ENCODE measurements around the gene EOMES.
"Not testable (repeated sequence)": the region's sequence is repeated elsewhere in the genome, so short reads cannot be mapped to it uniquely, and the experiment has no call there.

The EOMES gene

DNA sequence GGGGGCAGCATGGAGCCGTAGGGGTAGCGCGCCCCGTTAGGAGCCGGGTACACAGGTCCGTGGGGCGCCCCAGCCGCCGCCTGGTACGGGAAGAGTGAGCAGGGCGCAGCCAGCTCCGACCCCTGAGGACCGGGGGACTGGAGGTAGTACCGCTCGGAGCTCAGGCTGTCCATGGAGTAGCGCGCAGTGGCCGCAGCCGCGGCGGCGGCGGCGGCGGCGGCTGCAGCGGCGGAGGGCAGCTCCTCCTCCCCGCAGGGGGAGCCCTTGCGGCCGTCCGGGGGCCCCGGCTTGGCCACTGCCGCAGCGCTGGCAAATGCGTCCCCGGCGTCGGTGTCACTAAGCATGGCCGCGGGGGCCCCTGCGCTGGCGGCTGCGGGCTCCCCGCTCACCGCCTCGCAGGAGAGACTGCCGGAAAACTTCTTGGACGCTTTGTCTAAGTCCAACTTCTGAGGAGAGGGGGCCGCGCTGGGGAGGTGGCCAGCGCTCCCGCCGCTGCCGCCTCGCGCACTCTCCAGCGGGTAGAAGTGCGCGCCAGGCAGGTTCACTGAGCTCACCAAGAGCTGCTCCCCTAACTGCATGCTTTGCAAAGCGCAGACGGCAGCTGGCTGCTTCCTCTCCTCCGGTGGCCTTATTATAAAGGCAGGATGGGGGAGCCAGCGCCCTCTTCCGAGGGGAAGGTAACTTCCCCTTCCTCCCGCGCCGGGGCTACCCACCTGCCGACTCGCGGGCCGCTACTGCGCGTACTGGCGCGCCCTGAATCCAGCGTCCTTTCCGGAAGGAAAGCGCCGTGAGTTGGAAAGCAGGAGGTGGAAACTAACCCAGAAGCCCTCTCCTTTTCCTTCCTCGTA lies at the start of gene EOMES:
Gene EOMES, minus strand, starts transcription at position 607 of the 848 bp plus-strand sequence. Its CDS starts 29 bp downstream, at position 578.
- H3K27ac ChIP-seq (ENCODE audit: low read depth, low read length) = peak within 1 kb of the TSS; percentile 56
- peaks cover 64% of the 10 kb centered on the region for H3K4me1 ChIP-seq (ENCODE audit: control insufficient read depth, insufficient read depth, low read length)
- peak within 1 kb of the TSS; percentile 54 for H3K4me3 ChIP-seq (ENCODE audit: low read depth, low read length)
- H3K27me3 ChIP-seq (ENCODE audit: control insufficient read depth, insufficient read depth, low read length) = peaks cover 100% of the 10 kb centered on the region
- H3K9ac ChIP-seq (ENCODE audit: low read depth, low read length) = no peak within 1 kb of the TSS
- H3K36me3 ChIP-seq (ENCODE audit: control insufficient read depth, insufficient read depth, low read length) = no peaks in the 10 kb centered on the region
- H3K9me3 ChIP-seq (ENCODE audit: control insufficient read depth, insufficient read depth, low read length) = no peaks in the 10 kb centered on the region

DNA sequence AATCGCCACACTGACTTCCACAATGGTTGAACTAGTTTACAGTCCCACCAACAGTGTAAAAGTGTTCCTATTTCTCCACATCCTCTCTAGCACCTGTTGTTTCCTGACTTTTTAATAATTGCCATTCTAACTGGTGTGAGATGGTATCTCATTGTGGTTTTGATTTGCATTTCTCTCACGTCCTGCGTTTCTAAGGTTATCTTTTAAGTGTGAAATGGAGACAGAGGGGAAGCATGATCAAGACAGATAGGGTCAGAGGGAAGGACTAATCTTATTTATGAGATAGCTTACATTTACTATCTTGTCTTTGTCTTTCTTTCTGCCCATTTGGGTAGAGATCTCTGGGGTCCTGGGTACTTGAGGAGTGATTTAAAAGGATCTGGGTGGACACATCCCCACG lies 48.3 kb upstream of the EOMES start:
- not testable (repeated sequence) for H3K27ac ChIP-seq (ENCODE audit: low read depth, low read length); H3K36me3 ChIP-seq (ENCODE audit: control insufficient read depth, insufficient read depth, low read length); H3K4me3 ChIP-seq (ENCODE audit: low read depth, low read length); H3K9ac ChIP-seq (ENCODE audit: low read depth, low read length); H3K4me1 ChIP-seq (ENCODE audit: control insufficient read depth, insufficient read depth, low read length); H3K9me3 ChIP-seq (ENCODE audit: control insufficient read depth, insufficient read depth, low read length); H3K27me3 ChIP-seq (ENCODE audit: control insufficient read depth, insufficient read depth, low read length)

DNA sequence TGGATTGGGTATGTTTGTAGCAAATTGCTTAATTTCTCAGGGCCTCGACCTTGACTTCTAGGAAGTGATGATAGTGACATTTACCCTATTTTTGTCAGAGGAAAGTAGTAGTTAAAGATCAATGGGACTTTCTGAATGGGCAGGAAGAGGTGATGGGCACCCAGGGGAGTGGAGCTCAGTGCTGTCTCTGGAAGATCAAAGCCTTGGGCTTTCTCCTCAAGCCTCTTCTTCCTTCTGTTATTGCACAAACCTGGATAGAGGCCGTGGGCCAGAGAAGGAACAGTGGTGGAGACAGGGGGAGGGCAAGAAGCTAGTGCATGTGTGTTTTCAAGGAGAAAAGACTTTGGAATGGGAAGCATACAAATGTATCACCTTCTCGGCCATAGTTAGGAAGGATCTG lies 44.9 kb upstream of the EOMES start:
- Histone ChIP-seq H3K4me1 (ENCODE audit: control insufficient read depth, insufficient read depth, low read length) (no peaks in the 10 kb centered on the region), H3K4me3 (ENCODE audit: low read depth, low read length) (no peak overlapping the region), H3K36me3 (ENCODE audit: control insufficient read depth, insufficient read depth, low read length) (no peaks in the 10 kb centered on the region), H3K27me3 (ENCODE audit: control insufficient read depth, insufficient read depth, low read length) (no peaks in the 10 kb centered on the region), H3K9me3 (ENCODE audit: control insufficient read depth, insufficient read depth, low read length) (no peaks in the 10 kb centered on the region), H3K27ac (ENCODE audit: low read depth, low read length) (peak overlapping the region; percentile 59), H3K9ac (ENCODE audit: low read depth, low read length) (no peak overlapping the region)

DNA sequence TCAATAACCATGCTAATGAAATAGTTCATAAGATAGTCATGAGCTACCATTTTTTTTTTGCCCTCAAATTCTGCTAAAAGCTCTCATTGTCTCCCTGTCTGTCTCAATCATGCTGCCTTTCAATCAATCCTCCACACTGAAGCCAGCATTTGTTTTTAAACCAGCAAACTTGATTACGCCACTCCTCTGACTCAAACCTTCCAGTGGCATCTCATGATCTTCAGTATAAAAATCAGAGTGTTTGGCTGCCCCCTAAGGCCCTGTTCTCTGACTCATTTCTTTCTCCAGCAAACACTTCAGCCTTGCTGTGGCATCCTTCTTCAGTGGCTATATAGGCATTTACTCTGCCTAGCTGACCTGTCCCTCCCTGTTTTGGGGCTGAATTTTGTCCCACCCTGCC lies 36.0 kb upstream of the EOMES start:
- Histone ChIP-seq H3K27ac (ENCODE audit: low read depth, low read length) (no peak overlapping the region), H3K4me1 (ENCODE audit: control insufficient read depth, insufficient read depth, low read length) (no peaks in the 10 kb centered on the region), H3K4me3 (ENCODE audit: low read depth, low read length) (no peak overlapping the region), H3K9me3 (ENCODE audit: control insufficient read depth, insufficient read depth, low read length) (no peaks in the 10 kb centered on the region), H3K9ac (ENCODE audit: low read depth, low read length) (no peak overlapping the region), H3K27me3 (ENCODE audit: control insufficient read depth, insufficient read depth, low read length) (no peaks in the 10 kb centered on the region), H3K36me3 (ENCODE audit: control insufficient read depth, insufficient read depth, low read length) (no peaks in the 10 kb centered on the region)

DNA sequence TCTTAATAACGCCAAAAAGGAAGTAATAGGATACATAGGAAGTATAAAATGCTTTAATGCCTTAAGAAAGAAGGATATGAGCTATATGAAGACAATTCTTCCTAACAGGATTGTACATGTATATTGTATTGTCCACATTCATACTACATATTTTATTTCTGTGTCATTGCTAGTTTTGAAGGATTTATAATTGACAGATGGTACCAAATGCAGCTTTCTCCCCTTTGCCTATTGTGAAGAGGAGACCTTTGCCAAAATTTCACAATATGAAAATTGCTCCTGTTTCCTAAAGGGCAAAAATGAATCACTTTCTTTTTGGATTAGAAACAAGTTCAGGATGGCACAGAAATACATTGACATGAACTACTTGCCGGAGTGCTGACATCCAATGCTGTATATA lies 34.8 kb upstream of the EOMES start:
- Histone ChIP-seq H3K9ac (ENCODE audit: low read depth, low read length) (no peak overlapping the region), H3K27me3 (ENCODE audit: control insufficient read depth, insufficient read depth, low read length) (no peaks in the 10 kb centered on the region), H3K4me3 (ENCODE audit: low read depth, low read length) (no peak overlapping the region), H3K36me3 (ENCODE audit: control insufficient read depth, insufficient read depth, low read length) (no peaks in the 10 kb centered on the region), H3K27ac (ENCODE audit: low read depth, low read length) (no peak overlapping the region), H3K9me3 (ENCODE audit: control insufficient read depth, insufficient read depth, low read length) (no peaks in the 10 kb centered on the region), H3K4me1 (ENCODE audit: control insufficient read depth, insufficient read depth, low read length) (no peaks in the 10 kb centered on the region)

DNA sequence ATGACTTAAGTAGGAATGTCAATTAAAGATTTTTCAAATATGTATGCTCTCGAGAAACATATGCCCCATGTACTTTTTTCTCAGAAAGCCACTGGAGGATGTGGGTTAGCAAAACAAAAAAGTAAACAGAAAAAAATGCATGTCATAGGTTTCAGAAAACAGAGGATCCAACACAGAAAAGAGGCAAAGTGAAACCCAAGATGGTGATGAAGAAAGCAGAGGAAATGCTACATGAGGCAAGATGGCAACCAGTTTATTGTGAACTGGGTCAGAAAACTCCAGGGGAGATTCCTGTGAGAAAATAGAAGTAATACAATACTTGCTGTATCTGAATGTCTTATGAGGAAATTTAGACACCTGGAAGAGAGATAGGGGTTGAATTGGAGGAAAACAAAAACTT lies 30.8 kb upstream of the EOMES start:
- no peaks in the 10 kb centered on the region for H3K36me3 ChIP-seq (ENCODE audit: control insufficient read depth, insufficient read depth, low read length)
- no peaks in the 10 kb centered on the region for H3K27me3 ChIP-seq (ENCODE audit: control insufficient read depth, insufficient read depth, low read length)
- no peak overlapping the region for H3K27ac ChIP-seq (ENCODE audit: low read depth, low read length)
- H3K9me3 ChIP-seq (ENCODE audit: control insufficient read depth, insufficient read depth, low read length) = no peaks in the 10 kb centered on the region
- no peaks in the 10 kb centered on the region for H3K4me1 ChIP-seq (ENCODE audit: control insufficient read depth, insufficient read depth, low read length)
- H3K4me3 ChIP-seq (ENCODE audit: low read depth, low read length) = no peak overlapping the region
- H3K9ac ChIP-seq (ENCODE audit: low read depth, low read length) = no peak overlapping the region

DNA sequence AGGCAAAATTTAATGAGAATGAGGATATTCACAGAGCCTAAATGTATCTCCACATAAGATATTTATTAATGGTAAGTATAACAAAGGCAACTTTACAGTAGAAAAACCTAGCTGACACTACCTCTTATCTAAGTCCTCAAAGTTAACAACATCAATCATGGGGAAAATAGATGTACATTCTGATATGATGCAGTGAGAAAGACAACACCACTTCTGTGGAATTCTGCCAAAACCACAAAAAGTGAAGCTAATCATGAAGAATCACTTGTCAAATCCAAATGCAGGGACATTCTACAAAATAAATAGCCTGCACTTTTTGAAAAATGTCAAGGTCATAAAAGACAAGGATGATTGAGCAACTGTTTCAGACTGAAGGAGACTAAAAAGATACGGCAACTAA lies 27.5 kb upstream of the EOMES start:
- Histone ChIP-seq H3K9ac (ENCODE audit: low read depth, low read length) (no peak overlapping the region), H3K4me1 (ENCODE audit: control insufficient read depth, insufficient read depth, low read length) (no peaks in the 10 kb centered on the region), H3K27me3 (ENCODE audit: control insufficient read depth, insufficient read depth, low read length) (no peaks in the 10 kb centered on the region), H3K4me3 (ENCODE audit: low read depth, low read length) (no peak overlapping the region), H3K36me3 (ENCODE audit: control insufficient read depth, insufficient read depth, low read length) (no peaks in the 10 kb centered on the region), H3K27ac (ENCODE audit: low read depth, low read length) (no peak overlapping the region), H3K9me3 (ENCODE audit: control insufficient read depth, insufficient read depth, low read length) (no peaks in the 10 kb centered on the region)

DNA sequence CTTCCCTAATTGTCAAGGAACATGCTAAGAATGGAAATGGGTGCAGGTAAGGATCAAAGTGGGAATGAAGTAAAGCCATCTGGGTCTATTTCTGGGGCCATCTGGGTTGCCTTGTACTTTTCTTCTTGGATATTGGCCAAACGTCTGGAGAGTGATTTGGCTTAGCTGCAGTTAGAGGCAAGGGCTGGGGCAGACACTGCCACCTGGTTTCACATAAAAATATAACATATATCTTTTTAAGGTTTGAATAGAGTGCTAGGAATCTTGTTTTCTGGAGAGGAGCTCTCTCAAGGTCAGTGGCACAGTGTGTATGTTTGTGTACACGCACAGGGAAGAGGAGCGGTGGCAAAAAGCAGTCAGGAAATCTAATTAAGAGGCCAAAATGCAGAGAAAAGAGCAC lies 24.7 kb upstream of the EOMES start:
- H3K9me3 ChIP-seq (ENCODE audit: control insufficient read depth, insufficient read depth, low read length) = no peaks in the 10 kb centered on the region
- no peak overlapping the region for H3K27ac ChIP-seq (ENCODE audit: low read depth, low read length)
- no peak overlapping the region for H3K4me3 ChIP-seq (ENCODE audit: low read depth, low read length)
- no peaks in the 10 kb centered on the region for H3K4me1 ChIP-seq (ENCODE audit: control insufficient read depth, insufficient read depth, low read length)
- no peaks in the 10 kb centered on the region for H3K36me3 ChIP-seq (ENCODE audit: control insufficient read depth, insufficient read depth, low read length)
- no peaks in the 10 kb centered on the region for H3K27me3 ChIP-seq (ENCODE audit: control insufficient read depth, insufficient read depth, low read length)
- no peak overlapping the region for H3K9ac ChIP-seq (ENCODE audit: low read depth, low read length)

DNA sequence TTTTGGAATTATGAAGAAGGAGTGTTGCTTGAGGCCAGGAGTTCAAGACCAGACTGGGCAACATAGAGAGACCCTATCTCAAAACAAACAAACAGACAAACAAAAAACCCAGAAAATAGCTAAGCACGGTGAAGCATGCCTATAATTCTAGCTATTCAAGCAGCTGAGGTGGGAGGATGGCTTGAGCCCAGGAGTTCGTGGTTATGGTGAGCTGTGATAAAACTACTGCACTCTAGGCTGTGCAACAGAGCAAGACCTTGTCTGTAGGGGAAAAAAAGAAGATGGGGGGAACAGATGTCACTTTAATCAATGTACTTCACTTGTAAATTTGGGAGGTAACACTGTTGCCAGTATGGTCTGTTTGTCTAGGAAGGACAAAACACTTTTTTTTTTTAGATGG lies 18.7 kb upstream of the EOMES start:
- Histone ChIP-seq H3K4me3 (ENCODE audit: low read depth, low read length) (no peak overlapping the region), H3K27ac (ENCODE audit: low read depth, low read length) (no peak overlapping the region), H3K27me3 (ENCODE audit: control insufficient read depth, insufficient read depth, low read length) (peaks cover 6% of the 10 kb centered on the region; the same call in 1 of the 2 replicates), H3K4me1 (ENCODE audit: control insufficient read depth, insufficient read depth, low read length) (no peaks in the 10 kb centered on the region), H3K36me3 (ENCODE audit: control insufficient read depth, insufficient read depth, low read length) (no peaks in the 10 kb centered on the region), H3K9ac (ENCODE audit: low read depth, low read length) (no peak overlapping the region), H3K9me3 (ENCODE audit: control insufficient read depth, insufficient read depth, low read length) (no peaks in the 10 kb centered on the region)

DNA sequence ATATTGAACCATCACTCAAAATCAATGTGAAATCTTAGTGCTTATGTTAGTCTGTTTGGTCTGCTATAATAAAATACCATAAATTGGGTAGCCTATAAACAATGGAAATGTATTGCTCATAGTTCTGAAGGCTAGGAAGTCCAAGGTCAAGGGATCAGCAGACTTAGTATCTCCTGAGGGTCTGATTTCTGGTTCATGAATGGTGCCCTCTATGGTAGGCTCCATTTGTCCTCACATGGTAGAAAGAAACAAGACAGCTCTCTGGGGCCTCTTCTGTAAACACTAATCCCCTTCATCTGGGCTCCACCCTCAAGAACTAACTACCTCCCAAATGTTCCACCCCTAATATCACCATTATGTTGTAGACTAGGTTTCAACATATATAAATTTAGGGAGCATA lies 15.0 kb upstream of the EOMES start:
- H3K27me3 ChIP-seq (ENCODE audit: control insufficient read depth, insufficient read depth, low read length) = peaks cover 42% of the 10 kb centered on the region
- no peak overlapping the region for H3K27ac ChIP-seq (ENCODE audit: low read depth, low read length)
- no peak overlapping the region for H3K4me3 ChIP-seq (ENCODE audit: low read depth, low read length)
- H3K4me1 ChIP-seq (ENCODE audit: control insufficient read depth, insufficient read depth, low read length) = peaks cover under 1% of the 10 kb centered on the region; the same call in 1 of the 2 replicates
- no peaks in the 10 kb centered on the region for H3K36me3 ChIP-seq (ENCODE audit: control insufficient read depth, insufficient read depth, low read length)
- H3K9me3 ChIP-seq (ENCODE audit: control insufficient read depth, insufficient read depth, low read length) = no peaks in the 10 kb centered on the region
- H3K9ac ChIP-seq (ENCODE audit: low read depth, low read length) = no peak overlapping the region

DNA sequence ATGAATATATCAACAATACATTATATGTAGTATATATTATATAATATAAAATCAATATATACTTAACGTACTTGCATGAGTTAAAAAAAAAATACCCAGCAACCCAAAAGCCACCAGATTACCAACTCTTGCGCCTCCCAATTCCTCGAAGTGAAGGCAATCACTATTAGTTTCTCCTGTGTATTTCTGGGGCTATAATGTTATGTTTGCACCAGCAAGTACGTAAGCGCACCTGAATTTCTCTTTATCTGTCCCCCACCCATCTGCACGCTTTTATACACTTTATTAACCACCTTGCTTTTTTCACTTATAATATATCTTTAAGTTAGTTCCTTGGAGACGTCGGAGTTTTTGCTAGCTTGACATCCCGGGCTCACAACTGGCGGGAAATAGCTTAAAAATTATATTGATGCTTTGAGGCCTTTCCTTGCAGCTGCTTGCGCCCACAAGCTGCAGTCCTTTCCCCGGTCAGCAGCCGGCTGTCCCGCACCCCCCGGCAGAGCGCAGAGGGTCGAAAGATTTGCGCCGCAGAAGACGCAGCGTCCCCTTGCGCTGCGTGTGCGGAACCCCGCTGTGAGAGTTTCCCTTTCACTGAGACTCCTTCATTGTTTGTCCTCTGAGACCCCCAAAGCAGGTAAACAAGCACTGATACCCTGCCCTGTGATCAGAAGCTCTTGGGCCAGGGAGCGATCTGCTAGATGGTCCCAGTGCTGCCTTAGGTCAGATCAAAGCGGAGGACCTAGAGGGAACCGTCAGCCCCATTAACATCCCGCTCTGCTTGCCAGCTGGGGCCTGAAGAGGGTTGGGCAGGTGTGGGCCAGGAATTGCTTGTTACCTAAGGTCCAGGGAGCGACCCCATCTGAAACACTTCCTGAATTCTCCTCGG lies 8.9 kb upstream of the EOMES start:
- peaks cover 56% of the 10 kb centered on the region for H3K4me1 ChIP-seq (ENCODE audit: control insufficient read depth, insufficient read depth, low read length)
- peaks cover 98% of the 10 kb centered on the region for H3K27me3 ChIP-seq (ENCODE audit: control insufficient read depth, insufficient read depth, low read length)
- H3K9me3 ChIP-seq (ENCODE audit: control insufficient read depth, insufficient read depth, low read length) = no peaks in the 10 kb centered on the region; the same call in 1 of the 2 replicates
- no peak overlapping the region for H3K9ac ChIP-seq (ENCODE audit: low read depth, low read length)
- no peaks in the 10 kb centered on the region for H3K36me3 ChIP-seq (ENCODE audit: control insufficient read depth, insufficient read depth, low read length)
- no peak overlapping the region for H3K27ac ChIP-seq (ENCODE audit: low read depth, low read length)
- H3K4me3 ChIP-seq (ENCODE audit: low read depth, low read length) = 0 out of 2 replicates have a peak overlapping the region, but pooled peaks have one; percentile 46
